D341Med (cell line): ENCODE results near the gene ATAD2B.
A peak's percentile ranks its signal among the peaks of the same experiment; 100 is the strongest.
"Not testable (repeated sequence)": the region's sequence is repeated elsewhere in the genome, so short reads cannot be mapped to it uniquely, and the experiment has no call there.

ENCODE experiments used
- DNase-seq: peaks from one replicate; pipeline ENCODE4 v3.0.0; 2012; ENCODE audit warnings: low spot score

The ATAD2B gene

DNA sequence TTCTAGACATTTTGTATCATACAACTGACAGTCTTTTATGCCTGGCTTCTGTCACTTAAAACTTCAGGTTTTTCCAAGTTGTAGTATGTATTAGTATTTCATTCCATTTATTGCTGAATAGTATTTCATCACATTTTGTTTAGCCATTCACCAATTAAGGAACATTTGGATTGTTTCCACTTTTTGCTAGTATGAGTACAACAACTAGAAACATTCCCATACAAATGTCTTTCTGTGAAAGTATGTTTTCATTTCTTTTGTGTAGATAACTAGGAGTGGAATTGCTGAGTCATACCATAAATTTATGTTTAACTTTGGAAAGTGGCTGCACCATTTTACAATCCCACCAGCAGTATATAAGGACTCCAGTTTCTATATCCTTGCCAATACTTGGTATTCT is 135.9 kb downstream of the ATAD2B start:
- DNase-seq, result no peak

DNA sequence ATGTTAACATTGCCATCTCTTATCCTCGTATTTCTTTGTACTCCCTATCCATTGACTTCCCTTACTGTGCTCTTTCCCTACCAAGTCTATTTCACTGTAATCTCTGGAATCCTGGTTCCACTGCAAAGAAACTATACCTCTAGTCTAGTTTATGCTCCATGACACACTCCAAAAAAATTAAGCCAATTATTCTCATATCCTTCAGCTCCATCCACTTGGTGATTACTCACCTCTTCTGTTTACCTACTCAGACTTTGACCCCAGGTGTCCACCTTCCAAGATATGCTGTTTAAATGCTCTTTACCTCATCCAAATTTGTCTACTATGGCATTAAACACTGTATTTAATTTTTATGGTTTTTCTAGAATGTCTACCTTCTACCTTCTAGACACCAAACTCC is 137.9 kb downstream of the ATAD2B start:
- no peak for DNase-seq

DNA sequence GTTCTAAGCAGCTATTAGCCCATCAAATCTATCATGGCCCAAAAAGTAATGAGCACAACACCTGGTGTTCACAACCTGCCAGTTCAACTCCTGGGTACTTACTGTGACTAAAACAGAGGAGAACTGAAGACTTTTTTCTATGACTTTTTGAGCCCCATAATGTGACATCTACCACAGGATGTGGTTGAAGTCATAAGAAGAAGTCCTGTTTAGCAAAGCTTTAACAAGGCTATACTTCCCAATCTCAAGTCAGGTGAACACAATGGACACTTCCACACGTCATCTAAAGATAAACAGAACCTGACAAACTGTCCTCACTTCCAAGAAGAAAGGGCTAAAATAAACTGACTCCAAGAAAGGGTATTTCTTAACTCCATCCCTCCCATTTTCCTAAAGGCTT is 138.8 kb downstream of the ATAD2B start:
- no peak for DNase-seq

DNA sequence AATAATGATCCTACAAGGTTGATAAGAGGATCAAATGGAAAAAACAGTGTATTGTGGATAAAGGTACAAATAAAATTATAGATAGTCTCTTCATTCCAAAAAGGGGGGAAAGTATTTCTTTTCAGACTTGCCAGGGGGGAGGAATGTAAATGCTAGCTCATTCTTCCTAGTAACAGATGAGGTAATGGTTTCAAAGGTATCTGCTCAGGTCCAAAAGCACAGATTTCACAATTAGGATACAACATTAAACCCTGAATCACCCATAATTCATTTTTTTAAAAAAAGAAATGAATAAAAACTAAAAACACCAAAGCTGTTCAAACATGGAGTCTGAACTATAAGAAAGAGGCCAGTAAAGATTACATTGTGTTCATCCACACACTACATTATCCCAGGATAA is 142.0 kb downstream of the ATAD2B start:
- no peak for DNase-seq

DNA sequence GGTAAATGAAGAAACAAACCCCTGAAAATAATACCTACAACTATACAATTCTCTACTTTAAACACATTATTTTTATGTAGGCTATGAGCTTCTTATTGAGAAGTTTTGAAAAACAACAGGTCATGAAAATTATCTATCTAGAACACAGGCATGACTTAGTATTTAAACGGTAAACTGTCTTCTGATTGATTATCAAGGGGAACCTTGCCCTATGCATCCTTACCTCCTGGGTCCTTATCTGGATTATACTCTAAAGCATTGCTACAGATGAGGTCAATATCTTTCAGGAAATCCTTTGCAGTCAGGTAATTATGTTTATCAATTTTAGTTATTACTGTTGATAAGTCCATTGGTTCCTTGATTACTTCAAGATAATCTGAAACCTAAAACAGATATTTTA is 144.3 kb downstream of the ATAD2B start:
- DNase-seq, result no peak

DNA sequence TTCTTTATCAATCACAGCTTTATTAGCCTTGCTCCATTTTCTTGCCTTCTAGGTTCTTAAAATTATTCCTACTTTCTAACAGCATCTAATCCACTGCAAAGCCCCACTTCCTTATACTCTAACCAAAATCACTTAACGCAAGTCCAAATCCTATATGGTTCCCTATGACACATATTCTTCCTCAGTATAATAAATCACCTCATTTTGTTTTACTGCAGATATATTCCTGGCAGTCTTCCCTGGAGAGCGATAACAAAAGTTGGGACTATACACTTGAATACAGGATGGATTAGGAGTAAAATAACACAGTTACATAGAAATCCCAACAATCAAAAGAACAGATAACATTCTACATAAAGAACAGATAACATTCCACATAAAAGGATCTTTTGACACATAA is 144.8 kb downstream of the ATAD2B start:
- DNase-seq, result no peak

DNA sequence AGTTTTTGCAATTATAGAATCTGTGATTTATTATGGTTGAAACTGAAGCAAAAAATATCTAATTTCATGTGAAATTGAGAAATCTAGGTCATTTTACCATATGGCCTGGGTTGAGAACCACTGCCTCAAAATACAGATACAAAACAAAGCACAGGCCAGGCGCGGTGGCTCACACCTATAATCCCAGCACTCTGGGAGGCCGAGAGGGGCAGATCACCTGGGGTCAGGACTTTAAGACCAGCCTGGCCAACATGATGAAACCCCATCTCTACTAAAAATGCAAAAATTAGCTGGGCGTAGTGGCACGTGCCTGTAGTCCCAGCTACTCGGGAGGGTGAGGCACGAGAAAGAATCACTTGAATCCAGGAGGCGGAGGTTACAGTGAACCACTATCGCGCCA is 146.5 kb downstream of the ATAD2B start:
- DNase-seq, result not testable (repeated sequence)

DNA sequence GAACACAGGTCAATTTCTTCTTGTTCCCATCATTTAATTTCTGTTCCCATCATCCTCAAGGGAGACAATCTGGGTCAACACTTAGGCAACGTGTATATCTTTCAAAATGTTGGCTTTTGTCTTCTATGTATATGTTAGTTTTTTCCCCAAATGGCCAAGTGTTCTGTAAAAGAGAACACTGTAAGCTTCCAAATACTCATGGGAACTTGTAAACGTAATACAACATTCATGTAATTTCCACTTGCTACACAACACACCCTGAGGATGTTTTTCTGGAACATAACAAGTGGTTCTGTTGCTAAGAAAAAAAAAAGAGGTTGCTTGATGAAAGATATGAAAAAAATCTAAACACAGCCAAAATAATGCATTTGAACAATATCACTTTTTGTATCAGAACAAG is 149.1 kb downstream of the ATAD2B start:
- DNase-seq, result no peak

DNA sequence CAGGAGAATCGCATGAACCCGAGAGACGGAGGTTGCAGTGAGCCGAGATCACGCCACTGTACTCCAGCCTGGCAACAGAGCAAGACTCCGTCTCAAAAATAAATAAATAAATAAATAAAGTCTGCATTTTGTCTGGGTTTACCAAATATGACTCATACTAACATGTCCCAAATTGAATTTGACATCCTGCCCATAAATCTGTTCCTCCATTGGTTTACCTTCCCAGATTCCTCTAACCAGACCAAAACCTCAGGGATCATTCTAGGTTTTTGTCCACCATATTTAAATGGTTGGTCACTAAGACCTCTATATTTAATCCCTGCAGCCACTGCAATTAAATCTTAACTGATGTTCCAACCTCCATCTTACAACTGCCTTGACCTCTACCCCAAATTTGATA is 150.9 kb downstream of the ATAD2B start:
- no peak for DNase-seq

DNA sequence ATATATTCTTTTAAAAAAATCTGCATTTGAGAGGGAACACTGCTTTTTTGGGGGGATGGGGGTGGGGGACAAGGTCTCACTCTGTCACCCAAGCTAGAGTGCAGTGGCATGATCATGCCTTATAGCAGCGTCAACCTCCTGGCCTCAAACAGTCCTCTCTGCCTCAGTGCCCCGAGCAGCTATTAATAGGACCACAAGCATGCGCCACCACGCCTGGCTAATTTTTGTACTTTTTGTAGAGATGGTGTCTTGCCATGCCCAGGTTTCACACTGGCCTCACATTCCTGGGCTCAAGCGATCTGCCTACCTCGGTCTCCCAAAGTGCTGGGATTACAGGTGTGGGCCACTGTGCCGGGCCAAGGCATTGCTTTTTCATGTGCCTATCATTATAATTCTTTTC is 154.2 kb downstream of the ATAD2B start:
- no peak for DNase-seq

DNA sequence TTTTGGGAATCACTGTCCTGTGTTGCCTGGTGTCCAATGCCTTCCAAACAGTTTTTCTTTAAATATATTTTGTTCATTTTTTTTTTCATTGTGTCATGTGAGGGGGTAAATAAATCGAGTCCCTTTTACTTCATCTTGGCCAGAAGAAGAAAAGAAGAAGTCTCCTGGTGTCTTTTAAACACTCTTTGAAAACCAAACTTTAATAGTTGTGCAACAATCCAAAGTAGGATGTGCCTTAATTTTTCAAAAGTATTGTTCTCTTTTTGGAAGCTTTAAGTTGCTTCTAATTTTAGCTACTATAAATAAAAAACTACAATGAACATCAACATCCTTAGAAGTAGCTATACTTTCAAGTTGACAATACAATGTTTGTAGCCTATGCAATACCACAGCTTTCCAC is 154.9 kb downstream of the ATAD2B start:
- no peak for DNase-seq

DNA sequence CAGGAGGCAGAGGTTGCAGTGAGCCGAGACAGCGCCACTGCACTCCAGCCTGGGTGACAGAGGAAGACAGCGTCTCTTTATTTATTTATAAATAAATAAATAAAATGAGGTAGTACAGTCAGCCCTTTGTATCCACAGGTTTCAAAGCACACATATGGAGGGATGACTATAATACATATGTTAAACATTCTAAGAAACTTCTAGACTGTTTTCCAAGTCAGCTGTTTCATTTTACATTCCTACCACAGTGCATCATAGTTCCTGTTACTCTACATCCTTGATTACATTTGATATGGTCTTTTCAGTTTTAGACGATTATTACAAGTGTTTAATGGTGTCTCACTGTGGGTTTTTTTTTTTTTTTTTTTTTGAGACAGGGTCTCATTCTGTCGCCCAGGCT is 157.6 kb downstream of the ATAD2B start:
- DNase-seq, result no peak

DNA sequence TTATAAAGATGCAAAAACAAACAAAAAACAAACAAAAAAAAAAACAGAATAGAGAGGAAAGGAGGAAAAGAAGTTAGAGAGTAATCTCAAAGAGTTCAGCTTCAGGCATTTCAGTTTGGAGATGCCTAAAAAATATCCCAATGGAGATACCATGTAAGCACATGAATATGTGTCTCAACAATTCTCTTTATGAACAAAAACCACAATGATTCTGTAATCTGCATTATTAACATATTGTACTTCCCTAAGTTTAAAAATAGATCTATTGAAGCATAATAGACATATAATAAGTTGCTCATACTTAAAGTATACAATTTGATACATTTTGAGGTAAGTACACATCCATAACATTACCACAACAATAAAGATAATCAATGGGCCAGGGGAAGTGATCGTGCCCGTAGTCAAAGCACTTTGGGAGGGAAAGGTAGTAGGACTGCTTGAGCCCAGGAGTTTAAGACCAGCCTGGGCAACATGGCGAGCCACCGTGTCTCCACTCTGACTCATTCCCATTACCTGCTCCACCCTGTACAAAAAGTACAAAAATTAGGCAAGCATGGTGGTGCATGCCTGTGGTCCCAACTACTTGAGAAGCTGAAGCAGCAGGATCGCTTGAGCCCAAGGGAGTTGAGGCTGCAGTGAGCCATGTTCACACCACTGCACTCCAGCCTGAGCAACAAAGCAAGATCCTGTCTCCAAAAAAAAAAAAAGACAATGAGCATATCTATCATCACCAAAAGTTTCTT is 158.9 kb downstream of the ATAD2B start:
- no peak for DNase-seq

DNA sequence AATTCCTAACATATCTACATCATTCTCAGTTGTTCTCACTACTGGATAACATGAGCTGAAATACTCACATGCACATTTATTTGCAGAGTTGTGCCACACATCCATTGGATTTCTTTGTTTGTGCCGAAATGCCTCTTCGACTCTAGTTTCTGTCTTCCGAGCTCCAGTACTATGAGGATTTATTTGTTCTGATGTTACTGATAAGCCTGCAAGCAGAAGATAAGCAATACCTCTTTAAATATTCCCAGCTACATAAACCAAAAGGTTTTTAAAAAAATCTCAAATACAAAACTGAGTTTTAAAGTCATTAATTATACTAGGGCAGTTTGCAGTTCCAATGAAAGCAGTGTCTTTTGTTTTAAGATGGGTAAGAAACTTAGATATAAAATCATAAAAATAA is 164.8 kb downstream of the ATAD2B start:
- no peak for DNase-seq

DNA sequence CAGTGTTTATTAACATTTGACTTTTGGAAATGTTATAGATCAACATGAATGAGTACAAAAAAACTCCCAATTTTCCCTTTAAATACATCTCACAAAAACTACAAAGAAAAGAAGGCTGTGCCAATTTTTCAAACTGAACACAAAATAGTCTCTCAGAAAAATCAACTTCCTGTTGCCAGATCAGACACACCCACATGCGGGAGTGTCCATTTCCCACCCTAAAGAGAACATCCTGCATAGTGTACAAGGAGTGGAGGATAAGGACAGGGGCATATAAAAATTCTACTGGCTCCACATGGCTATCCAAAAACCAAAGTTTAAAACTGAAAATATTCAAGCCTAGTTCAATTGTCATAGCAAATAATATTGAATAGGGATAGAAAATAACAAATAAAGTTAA is 165.3 kb downstream of the ATAD2B start:
- no peak for DNase-seq

DNA sequence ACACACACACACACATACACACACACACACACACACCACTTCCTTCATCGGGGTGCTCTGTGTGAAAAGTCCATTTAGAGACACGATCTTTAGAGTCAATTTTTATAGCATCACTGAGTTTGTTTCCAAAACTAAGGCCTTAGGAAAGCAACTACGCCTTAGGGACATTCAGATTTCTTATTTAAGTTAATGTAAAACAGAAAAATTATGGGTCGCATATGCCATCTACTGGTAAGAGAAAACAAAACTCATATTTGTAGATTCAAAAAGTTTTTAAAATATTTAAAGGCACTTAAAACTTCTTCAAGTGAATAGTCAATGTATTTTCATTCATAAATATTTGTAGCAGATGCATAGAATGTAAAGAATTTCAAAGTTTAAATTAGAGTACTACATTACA is 166.2 kb downstream of the ATAD2B start:
- peak; percentile 12 for DNase-seq

DNA sequence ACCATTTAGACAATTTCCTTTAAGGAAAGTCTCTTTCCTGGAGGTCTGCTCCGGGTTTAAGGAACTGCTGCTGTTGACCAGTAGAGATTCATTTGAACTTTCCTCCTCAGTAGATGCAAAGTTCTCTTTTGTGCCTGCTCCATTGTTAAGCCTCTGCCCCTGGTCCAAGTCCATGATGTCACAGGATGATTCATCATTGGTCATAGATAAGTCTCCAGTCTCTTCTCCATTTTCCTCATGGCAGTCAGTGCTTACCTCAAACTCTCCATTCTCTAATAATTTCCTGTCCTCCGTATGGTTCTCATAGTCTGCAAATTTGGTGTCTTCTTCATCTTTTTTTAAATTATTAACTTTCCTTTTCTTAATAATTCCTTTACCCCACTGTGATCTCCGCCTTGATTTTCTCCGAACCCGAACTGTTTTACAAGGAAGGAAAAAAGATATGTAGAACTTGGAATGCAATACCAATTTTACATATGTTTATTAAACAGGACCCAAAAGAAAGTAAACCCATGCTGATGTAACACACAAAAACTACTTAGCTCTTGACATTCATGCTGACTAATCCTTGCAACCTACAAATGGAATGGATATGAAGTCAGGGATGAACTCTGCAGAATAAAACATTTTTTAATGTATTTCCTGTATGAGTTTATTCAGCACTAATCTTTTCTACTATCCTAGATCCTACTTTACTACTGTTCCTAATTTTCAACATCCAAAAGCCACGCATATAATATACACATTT is 169.1 kb downstream of the ATAD2B start:
- DNase-seq, result no peak

DNA sequence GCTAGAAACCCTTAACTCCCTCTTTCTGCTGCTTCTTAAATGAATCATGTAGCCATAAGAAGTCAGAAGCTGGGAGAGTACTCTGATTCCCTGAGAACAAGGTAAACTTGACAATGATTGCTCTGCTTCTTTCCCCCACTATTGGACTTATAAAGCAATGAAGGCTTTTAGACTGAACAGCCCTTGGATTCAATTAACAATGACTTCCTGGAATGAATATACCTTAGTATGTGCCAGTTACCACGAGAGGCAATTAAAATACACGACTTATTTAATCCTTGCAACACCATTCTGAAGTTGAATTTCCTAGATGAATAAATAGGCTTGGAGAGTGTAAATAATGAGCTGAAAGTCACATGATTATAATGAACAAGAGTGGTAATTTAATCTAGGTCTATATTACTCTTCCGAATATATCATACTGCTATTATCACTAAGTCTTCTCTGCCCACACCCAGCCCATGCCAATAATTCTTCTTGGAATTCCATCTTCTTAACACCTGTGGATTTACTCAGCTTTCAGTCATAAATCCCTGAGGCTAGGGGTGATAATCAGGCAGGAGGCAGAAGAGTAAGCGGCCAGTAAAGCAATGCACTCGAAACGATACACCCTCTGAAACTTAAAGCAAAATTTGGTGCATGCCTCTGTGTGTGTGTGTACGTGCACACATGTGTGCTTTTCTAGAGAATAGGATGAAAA is 170.2 kb downstream of the ATAD2B start:
- no peak for DNase-seq

DNA sequence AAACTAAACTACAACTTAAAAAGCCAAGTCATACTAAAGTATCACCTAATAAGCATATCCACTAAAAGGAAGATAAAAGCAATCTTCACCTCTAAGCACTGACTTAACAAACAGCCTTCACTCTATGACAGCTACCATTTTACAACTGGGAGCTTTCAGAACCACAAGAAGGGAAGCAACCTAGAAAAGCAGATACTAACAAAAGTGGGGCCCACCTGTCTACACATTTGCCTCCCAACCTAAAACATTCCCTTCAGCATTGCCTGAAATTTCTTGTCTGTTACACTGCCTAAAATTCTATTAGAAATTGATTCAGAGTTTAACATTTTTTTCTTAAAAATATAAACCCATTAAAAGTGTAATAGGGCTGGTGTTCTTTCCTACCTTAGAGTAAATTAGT is 172.0 kb downstream of the ATAD2B start:
- DNase-seq, result no peak

DNA sequence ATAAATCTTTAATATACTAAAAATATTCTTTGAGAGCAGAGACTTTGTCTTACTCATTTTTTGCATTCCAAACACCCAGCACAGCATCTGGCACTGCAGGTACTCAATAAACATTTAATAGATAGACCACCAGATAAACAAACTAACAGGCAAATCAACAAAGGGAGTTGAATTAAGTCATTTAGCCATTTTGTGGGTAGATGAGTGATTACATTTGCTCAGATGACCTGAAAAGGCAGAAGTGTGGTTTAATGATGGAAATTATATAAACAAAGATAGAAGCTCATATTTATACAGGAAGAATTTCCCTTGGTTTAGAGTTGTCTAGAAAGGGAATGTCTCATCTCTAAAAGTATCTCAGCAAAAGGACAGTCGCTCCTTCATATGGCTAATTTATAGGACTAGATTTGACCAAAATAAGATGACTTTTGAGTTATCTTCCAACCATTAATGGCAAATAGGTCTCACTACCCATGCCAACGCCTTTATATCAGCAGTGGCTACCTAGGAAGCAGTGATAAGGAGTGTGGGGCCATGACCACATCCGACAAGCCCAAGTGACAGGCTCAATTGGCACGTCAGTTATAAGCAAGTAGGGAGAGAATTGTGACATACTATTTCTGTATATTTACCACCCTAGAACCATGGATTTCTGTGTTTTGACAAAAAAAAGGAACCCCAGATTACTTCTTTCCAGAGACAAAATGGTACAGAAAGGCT is 173.5 kb downstream of the ATAD2B start:
- no peak for DNase-seq

DNA sequence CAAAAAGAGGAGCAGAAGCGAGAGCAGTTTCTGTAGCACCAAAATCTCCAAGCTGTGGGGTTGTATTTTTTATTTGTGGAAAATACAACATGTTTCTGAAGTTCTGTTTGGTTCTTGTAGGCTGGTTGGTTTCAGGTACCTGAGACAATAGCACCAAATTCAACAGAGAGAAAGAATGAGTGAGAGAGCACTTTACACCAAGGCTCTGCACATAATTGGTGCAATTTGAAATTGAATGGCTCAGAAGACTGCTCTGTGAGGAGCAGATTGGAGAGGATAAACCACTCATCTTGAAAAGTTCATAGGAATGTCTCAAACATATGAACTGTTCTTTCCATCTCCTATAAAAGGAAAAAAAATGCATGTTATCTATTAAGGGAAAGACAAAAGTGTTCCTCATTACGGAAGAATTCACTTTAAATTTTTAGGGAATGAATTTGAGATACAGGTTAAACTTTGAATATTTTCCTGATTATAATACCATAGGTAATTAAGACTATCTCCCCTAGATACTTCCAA is 175.1 kb downstream of the ATAD2B start:
- DNase-seq, result no peak

DNA sequence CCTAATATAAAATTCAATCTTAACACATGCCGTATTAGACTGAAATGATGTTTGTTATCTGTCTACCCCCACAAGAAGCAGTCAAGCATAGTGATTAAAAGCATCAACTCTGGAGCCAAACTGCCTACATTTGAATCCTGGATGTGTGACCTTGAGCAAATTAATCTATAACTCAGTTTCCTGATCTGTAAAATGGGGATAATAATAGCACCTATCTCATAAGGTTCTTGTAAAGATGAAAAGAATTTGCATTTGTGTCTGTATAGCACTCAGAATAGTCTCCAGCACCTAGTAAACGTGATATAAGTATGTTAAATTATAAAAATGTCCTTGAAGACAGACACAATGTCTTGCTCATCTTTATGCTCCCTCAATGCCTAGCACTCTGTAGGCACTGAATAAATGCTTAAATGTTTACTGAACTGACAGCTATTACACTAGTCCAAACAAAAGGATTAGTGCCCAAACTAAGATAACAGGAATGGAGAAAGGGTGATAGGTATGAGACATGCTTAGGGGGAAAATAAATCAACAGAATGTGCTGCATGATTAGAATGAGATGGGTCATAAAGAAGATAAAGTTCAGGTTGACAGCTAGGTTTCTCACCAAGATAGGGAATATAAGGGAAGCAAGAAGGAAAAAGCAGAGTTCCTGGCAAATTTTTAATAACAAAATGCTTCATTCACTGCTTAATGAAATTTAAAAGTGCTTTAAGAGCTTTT is 180.6 kb downstream of the ATAD2B start:
- no peak for DNase-seq
